Bronchial epithelial cell (primary cell): ENCODE data around the gene INPP4B. TPM values are rescaled to one million over a fixed set of nuclear protein-coding genes. Genes with fewer than 3 reads are reported as not detected.
A peak's percentile ranks its signal among the peaks of the same experiment; 100 is the strongest.

Experiments used
- DNase-seq: peaks from one replicate; pipeline ENCODE4 v3.0.0-alpha.2; 2010; ENCODE audit warnings: low read depth
- FAIRE-seq: peaks from 2 replicates; lab custom pipeline; 2011; peaks lifted over from hg19 to GRCh38; lab: Jason Lieb, UNC
- H3K27me3 ChIP-seq: 2 replicates; pipeline ENCODE4 v1.5.1; 2011; ENCODE audit warnings: low read length; ENCODE audit not compliant: control insufficient read depth, insufficient read depth
- H3K36me3 ChIP-seq: 2 replicates; pipeline ENCODE4 v1.5.1; 2011; ENCODE audit warnings: low read length; ENCODE audit not compliant: control insufficient read depth, insufficient read depth
- H3K4me3 ChIP-seq: 2 replicates; pipeline ENCODE4 v1.5.1; 2011; ENCODE audit warnings: mild to moderate bottlenecking, low read depth, low read length, control low read depth
- total RNA-seq: library from RNA; depleted of rRNA; stranded (reverse); fragments of >200 nt; gene quantifications from 2 replicates; pipeline ENCODE4 v1.2.1, GENCODE V29; 2014
- TF ChIP-seq, protein P1 (sequence below): IDR thresholded peaks from 2 replicates; pipeline ENCODE4 v1.5.1; 2011; ENCODE audit warnings: mild to moderate bottlenecking, moderate library complexity, low read length, control low read depth, inconsistent platforms; ENCODE audit not compliant: insufficient read depth, severe bottlenecking

The INPP4B gene
- total RNA-seq, 1 donor from 2014 or later, result 74.8 TPM

DNA sequence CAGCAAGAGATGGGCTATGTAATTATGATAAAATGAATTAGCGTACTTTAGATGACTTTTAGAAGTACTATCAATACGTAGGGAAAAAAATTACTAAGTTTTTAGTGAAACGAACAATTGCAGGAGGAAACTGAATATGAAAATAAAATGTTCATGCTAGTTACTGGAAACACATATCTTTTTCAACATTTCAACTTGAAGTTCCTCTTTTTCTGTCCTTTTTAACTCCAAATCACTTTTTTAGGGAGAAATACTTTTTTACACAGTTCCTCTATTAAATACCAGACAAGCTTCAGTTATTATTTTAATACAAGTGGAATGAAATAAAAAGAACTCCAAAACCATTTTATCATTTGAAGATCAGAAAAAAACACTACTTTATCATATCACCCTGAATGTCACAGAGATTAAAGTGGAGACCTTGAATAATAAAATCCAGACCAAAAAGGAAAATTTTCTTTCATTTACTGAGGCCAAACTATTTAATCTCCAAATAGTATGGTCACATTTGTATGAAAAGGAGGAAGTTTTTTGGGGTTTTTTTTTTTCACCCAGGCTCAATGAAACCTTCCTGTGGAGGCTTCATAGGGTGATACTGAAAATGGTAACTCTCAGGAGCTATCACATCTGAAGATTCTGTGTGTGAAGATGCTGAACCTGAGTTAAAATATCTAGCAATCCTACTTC lies 306.2 kb downstream of the INPP4B start:
- DNase-seq, result no peak
- H3K27me3 ChIP-seq, result no peaks in the 10 kb centered on the region
- H3K36me3 ChIP-seq, result no peaks in the 10 kb centered on the region
- FAIRE-seq, result no peak
- no peak overlapping the region for H3K4me3 ChIP-seq
- TF ChIP-seq, protein P1, sequence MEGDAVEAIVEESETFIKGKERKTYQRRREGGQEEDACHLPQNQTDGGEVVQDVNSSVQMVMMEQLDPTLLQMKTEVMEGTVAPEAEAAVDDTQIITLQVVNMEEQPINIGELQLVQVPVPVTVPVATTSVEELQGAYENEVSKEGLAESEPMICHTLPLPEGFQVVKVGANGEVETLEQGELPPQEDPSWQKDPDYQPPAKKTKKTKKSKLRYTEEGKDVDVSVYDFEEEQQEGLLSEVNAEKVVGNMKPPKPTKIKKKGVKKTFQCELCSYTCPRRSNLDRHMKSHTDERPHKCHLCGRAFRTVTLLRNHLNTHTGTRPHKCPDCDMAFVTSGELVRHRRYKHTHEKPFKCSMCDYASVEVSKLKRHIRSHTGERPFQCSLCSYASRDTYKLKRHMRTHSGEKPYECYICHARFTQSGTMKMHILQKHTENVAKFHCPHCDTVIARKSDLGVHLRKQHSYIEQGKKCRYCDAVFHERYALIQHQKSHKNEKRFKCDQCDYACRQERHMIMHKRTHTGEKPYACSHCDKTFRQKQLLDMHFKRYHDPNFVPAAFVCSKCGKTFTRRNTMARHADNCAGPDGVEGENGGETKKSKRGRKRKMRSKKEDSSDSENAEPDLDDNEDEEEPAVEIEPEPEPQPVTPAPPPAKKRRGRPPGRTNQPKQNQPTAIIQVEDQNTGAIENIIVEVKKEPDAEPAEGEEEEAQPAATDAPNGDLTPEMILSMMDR, result no peak

DNA sequence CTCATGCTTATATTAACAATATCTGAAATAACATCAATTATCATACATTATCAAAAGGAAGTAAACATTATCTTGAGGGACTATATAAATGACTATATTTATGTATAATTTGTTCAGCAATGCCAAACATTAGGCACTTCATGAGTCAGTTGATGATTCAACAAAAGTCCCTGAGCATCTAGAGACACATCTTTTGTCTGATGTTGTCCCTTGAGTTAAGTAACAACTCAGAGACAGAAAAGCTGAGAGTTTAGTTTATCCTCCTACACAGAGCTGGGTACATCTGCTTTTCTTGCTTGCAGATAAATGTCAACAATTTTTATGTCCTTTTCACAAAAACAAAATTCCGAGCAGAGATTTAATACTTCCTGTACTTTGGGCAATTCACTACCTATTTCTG lies 311.1 kb downstream of the INPP4B start:
- FAIRE-seq (no peak), DNase-seq (peak; percentile 85)
- no peak overlapping the region for H3K4me3 ChIP-seq
- no peaks in the 10 kb centered on the region for H3K36me3 ChIP-seq
- no peaks in the 10 kb centered on the region for H3K27me3 ChIP-seq
- TF ChIP-seq, protein P1, result no peak

DNA sequence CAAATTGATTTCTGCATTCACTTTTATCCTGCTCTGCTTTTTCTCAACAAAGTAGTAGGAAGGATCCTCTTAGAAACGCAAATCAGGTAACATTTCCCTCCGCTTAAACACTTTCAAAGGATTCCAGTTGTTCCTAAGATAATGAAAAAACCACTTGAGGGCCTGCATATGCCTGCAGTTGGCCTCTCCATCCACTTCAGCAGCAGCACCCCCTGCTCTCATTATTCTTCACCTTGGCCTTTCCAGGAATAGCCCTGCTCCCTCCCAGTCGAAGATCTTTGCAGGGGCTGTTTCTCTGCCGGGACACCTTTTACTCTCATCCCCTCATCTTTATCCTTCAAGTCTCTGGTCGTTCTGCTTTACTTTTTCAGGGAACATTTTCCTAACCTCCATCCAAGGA lies 314.0 kb downstream of the INPP4B start:
- no peak for FAIRE-seq
- Histone ChIP-seq H3K27me3 (no peaks in the 10 kb centered on the region), H3K36me3 (no peaks in the 10 kb centered on the region), H3K4me3 (no peak overlapping the region)
- no peak for DNase-seq
- TF ChIP-seq, protein P1, result no peak

DNA sequence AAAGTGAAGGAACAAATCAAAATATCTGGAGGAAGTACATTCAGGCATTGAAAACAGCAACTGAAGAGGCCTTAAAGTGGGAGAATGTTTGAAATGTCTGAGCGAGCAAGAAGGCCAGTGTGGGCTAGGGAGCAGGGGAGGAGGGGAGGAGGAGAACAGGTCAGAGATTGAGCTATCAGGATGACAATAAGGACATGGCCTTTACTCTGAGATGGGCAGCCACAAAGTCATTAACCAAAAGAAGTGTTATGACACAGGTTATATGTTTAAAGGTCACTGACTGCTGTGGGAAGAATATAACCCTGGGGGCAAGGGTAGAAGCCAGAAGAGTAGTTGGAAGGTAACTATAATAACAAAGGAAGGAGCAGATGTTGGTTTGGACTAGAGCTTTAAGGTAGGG lies 315.4 kb downstream of the INPP4B start:
- Histone ChIP-seq H3K27me3 (no peaks in the 10 kb centered on the region), H3K4me3 (no peak overlapping the region), H3K36me3 (no peaks in the 10 kb centered on the region)
- TF ChIP-seq, protein P1, result no peak
- DNase-seq (no peak), FAIRE-seq (no peak)

DNA sequence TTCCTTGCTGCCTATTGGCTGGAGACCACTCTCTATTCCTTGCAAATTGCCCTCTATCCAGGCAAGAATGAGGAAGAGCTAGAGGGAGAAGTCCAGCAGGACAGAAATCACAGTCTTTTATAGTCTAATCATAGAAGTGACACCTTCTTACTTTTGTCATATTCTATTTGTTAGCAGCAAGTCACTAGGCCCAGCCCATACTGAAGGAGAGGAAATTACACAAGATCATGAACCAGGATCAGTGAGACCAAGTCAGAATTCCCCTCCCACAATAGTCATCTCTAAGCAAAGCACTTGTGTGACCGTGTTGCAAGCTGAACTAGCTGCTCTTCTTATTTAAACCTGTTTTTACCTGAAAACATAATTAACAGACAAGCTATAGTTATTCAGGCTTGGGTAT lies 317.7 kb downstream of the INPP4B start:
- Histone ChIP-seq H3K36me3 (no peaks in the 10 kb centered on the region), H3K27me3 (no peaks in the 10 kb centered on the region), H3K4me3 (no peak overlapping the region)
- FAIRE-seq, result no peak
- DNase-seq, result peak; percentile 75
- TF ChIP-seq, protein P1, result no peak

DNA sequence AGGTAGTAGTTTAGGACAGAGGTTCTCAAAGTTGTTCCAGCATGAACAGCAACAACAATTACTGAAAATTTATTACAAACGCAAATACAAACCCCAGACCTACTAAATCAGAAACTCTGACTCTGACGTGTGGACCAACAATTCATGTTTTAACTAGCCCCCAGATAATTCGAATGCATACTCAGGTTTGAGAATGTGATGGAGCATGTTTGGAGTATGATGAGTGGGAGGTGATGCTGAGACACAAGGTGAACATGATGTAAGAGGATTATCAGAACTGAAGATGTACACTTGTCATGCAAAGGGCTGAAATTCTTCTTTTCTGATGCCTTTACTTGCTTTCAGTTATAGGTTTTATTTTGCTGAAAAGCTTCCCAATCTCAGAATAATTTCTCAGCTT lies 323.0 kb downstream of the INPP4B start:
- TF ChIP-seq, protein P1, result no peak
- FAIRE-seq (peak; percentile 70), DNase-seq (peak; percentile 96)
- Histone ChIP-seq H3K36me3 (no peaks in the 10 kb centered on the region), H3K27me3 (no peaks in the 10 kb centered on the region), H3K4me3 (no peak overlapping the region)
